OCI-LY7 (cell line): Measurements from ENCODE around the gene GPRASP2.

Experiments
- EZH2phosphoT487 ChIP-seq: fragments of 200-600 bp; sonication (generic); IDR thresholded peaks from 2 replicates; pipeline ENCODE4 v1.6.1; 2018; ENCODE audit warnings: low read depth, borderline replicate concordance, mild to moderate bottlenecking, mixed run types, antibody characterized with exemption, low read length, moderate library complexity, mixed read lengths
- TF ChIP-seq, protein P1 (sequence below): fragments of 200-600 bp; sonication (generic); conservative IDR thresholded peaks from 2 replicates; pipeline ENCODE4 v1.5.1; 2014; ENCODE audit warnings: mild to moderate bottlenecking, antibody characterized with exemption, low read length, moderate library complexity, mixed read lengths

DNA sequence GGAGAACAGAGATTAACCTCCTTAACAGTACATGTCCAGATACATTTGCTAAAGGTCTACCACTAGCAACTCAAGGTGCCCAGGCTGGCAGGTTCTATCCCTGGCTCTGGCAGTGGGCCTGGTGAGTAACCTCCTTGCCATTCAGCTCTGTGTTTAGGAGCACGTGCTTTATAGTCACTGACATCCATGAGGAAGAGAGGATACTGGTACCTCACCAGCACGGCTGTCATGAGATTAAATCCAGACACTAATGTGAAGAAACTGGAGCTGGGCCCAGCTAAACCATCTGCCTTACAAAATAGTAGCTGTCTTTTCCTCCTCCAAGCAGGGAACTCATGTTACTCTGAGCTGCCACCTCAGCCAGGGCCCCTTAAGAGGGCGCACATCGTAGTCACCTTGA lies 53.6 kb downstream of the GPRASP2 start:
- TF ChIP-seq, protein P1, sequence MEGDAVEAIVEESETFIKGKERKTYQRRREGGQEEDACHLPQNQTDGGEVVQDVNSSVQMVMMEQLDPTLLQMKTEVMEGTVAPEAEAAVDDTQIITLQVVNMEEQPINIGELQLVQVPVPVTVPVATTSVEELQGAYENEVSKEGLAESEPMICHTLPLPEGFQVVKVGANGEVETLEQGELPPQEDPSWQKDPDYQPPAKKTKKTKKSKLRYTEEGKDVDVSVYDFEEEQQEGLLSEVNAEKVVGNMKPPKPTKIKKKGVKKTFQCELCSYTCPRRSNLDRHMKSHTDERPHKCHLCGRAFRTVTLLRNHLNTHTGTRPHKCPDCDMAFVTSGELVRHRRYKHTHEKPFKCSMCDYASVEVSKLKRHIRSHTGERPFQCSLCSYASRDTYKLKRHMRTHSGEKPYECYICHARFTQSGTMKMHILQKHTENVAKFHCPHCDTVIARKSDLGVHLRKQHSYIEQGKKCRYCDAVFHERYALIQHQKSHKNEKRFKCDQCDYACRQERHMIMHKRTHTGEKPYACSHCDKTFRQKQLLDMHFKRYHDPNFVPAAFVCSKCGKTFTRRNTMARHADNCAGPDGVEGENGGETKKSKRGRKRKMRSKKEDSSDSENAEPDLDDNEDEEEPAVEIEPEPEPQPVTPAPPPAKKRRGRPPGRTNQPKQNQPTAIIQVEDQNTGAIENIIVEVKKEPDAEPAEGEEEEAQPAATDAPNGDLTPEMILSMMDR, result no peak
- no peak for TF ChIP-seq EZH2phosphoT487
